GM23248 (cell line): Measurements from ENCODE around the gene FHOD3. TPM values are rescaled to one million over a fixed set of nuclear protein-coding genes. Genes with fewer than 3 reads are reported as not detected.
A peak's percentile ranks its signal among the peaks of the same experiment; 100 is the strongest.

Experiments used
- DNase-seq: peaks from one replicate; pipeline ENCODE4 v3.0.0-alpha.2; 2015
- H2AFZ ChIP-seq: fragments of 200-600 bp; sonication (generic); 2 replicates; pipeline ENCODE4 v1.6.1; 2016; ENCODE audit warnings: antibody characterized with exemption
- H3F3A ChIP-seq: fragments of 200-600 bp; sonication (generic); 2 replicates; pipeline ENCODE4 v1.6.1; 2016; ENCODE audit warnings: mild to moderate bottlenecking, antibody characterized with exemption, mixed run types; ENCODE audit not compliant: insufficient read depth
- H3K27ac ChIP-seq: fragments of 200-600 bp; sonication (generic); 2 replicates; pipeline ENCODE4 v1.5.1; 2016; ENCODE audit warnings: mild to moderate bottlenecking
- H3K27me3 ChIP-seq: fragments of 200-600 bp; sonication (generic); replicated peaks from 2 replicates; pipeline ENCODE4 v1.6.1; 2016; ENCODE audit warnings: mild to moderate bottlenecking; ENCODE audit not compliant: insufficient read depth
- H3K36me3 ChIP-seq: fragments of 200-600 bp; sonication (generic); 2 replicates; pipeline ENCODE4 v1.6.1; 2016; ENCODE audit warnings: low read depth, mild to moderate bottlenecking
- H3K4me1 ChIP-seq: fragments of 200-600 bp; sonication (generic); 2 replicates; pipeline ENCODE4 v1.6.1; 2016; ENCODE audit warnings: mild to moderate bottlenecking; ENCODE audit not compliant: insufficient read depth
- H3K4me2 ChIP-seq: fragments of 200-600 bp; sonication (generic); one replicate; pipeline ENCODE4 v1.6.1; 2016; ENCODE audit warnings: mild to moderate bottlenecking; ENCODE audit not compliant: unreplicated experiment
- H3K4me3 ChIP-seq: fragments of 200-600 bp; sonication (generic); 2 replicates; pipeline ENCODE4 v1.5.1; 2016; ENCODE audit warnings: mild to moderate bottlenecking
- H3K79me2 ChIP-seq: fragments of 200-600 bp; sonication (generic); 2 replicates; pipeline ENCODE4 v1.6.1; 2016; ENCODE audit warnings: mild to moderate bottlenecking; ENCODE audit not compliant: insufficient read depth
- H3K9ac ChIP-seq: fragments of 200-600 bp; sonication (generic); 2 replicates; pipeline ENCODE4 v1.6.1; 2016; ENCODE audit warnings: mild to moderate bottlenecking
- H3K9me2 ChIP-seq: fragments of 200-600 bp; sonication (generic); 2 replicates; pipeline ENCODE4 v1.6.1; 2016; ENCODE audit warnings: mixed run types, mild to moderate bottlenecking, moderate library complexity; ENCODE audit not compliant: insufficient read depth
- H3K9me3 ChIP-seq: fragments of 200-600 bp; sonication (generic); one replicate; pipeline ENCODE4 v1.6.1; 2017; ENCODE audit warnings: low read depth
- H4K20me1 ChIP-seq: fragments of 200-600 bp; sonication (generic); 2 replicates; pipeline ENCODE4 v1.6.0; 2016; ENCODE audit not compliant: insufficient read depth
- EZH2 ChIP-seq: fragments of 200-600 bp; sonication (generic); IDR thresholded peaks from 2 replicates; pipeline ENCODE4 v1.6.1; 2018; ENCODE audit warnings: antibody characterized with exemption, mild to moderate bottlenecking; ENCODE audit not compliant: insufficient read depth, poor library complexity, severe bottlenecking
- EZH2phosphoT487 ChIP-seq: fragments of 200-600 bp; sonication (generic); IDR thresholded peaks from 2 replicates; pipeline ENCODE4 v1.6.1; 2018; ENCODE audit warnings: antibody characterized with exemption, moderate library complexity, mild to moderate bottlenecking, low read depth; ENCODE audit not compliant: insufficient read depth
- WGBS, 2 experiments: methylation state at CpG; one replicate each; pipeline ENCODE4 v1.1.6; 2015 to 2017; ENCODE audit warnings: low lambda C conversion rate in 2 of 2, low coverage in 1 of 2; ENCODE audit errors: missing lambda C conversion rate in 2 of 2; 5-methylcytosine and 5-hydroxymethylcytosine counted together
- in situ Hi-C: fragments of 300-500 bp; cut with MboI; formaldehyde crosslinking; loops from 2 replicates; pipeline ENCODE4 v1.15.0; 2020
- polyA plus RNA-seq: library from polyadenylated mRNA; unstranded; fragments of >200 nt; fragmentation: Nextera tagmentation; extraction: Ambion mirVana; gene quantifications from 2 replicates; pipeline ENCODE4 v1.2.1, GENCODE V29; 2016
- total RNA-seq: library from RNA; depleted of rRNA; stranded (reverse); fragments of >200 nt; shearing (Covaris generic); gene quantifications from 2 replicates; pipeline ENCODE4 v1.2.3, GENCODE V29; 2014

The FHOD3 gene
- total and polyA plus RNA-seq, 2 experiments from 2014 or later, result 1.6 to 10.1 TPM

GRCh38 chr18:36505665-36506064 lies 208.2 kb downstream of the FHOD3 start:
- DNase-seq, result no peak
- H3K36me3 ChIP-seq, result no peaks in the 10 kb centered on the region
- 93 to 96% methylated on average over 1 of the region's 1 CpG for WGBS, 2 experiments
- H3K4me3 ChIP-seq, result no peak overlapping the region
- H3K9me3 ChIP-seq, result no peaks in the 10 kb centered on the region
- H3K4me1 ChIP-seq, result no peaks in the 10 kb centered on the region
- H2AFZ ChIP-seq, result no peak overlapping the region
- H3K9ac ChIP-seq, result no peak overlapping the region
- TF ChIP-seq EZH2phosphoT487 (no peak), EZH2 (no peak)
- H3K79me2 ChIP-seq, result no peaks in the 10 kb centered on the region
- H3K27ac ChIP-seq, result no peak overlapping the region
- H4K20me1 ChIP-seq, result no peaks in the 10 kb centered on the region
- no peaks in the 10 kb centered on the region for H3K9me2 ChIP-seq
- no peaks in the 10 kb centered on the region for H3F3A ChIP-seq
- no peaks in the 10 kb centered on the region for H3K27me3 ChIP-seq
- no peak overlapping the region for H3K4me2 ChIP-seq
- in situ Hi-C loops, result no loop called here

GRCh38 chr18:36509646-36510197 lies 212.2 kb downstream of the FHOD3 start:
- Histone ChIP-seq H3K9me2 (no peaks in the 10 kb centered on the region), H2AFZ (no peak overlapping the region), H3K36me3 (no peaks in the 10 kb centered on the region), H3K9me3 (no peaks in the 10 kb centered on the region), H3K79me2 (no peaks in the 10 kb centered on the region), H3K4me1 (peaks cover 8% of the 10 kb centered on the region; the same call in 1 of the 2 replicates), H3K9ac (no peak overlapping the region), H4K20me1 (no peaks in the 10 kb centered on the region), H3F3A (no peaks in the 10 kb centered on the region), H3K27me3 (no peaks in the 10 kb centered on the region), H3K4me3 (no peak overlapping the region), H3K4me2 (no peak overlapping the region), H3K27ac (no peak overlapping the region)
- in situ Hi-C loops, result no loop called here
- 92% methylated on average over 9 of the region's 9 CpGs for WGBS, 2 experiments
- no peak for TF ChIP-seq EZH2phosphoT487
- no peak for TF ChIP-seq EZH2
- DNase-seq, result no peak

- H3K9ac ChIP-seq, result no peak overlapping the region
- WGBS, 2 experiments, result 75 to 79% methylated on average over 5 of the region's 5 CpGs
- H3K27me3 ChIP-seq, result no peaks in the 10 kb centered on the region
- H2AFZ ChIP-seq, result no peak overlapping the region
- peaks cover 8% of the 10 kb centered on the region; the same call in 1 of the 2 replicates for H3K4me1 ChIP-seq
- H3K27ac ChIP-seq, result no peak overlapping the region
- H3K9me2 ChIP-seq, result no peaks in the 10 kb centered on the region
- no peaks in the 10 kb centered on the region for H3F3A ChIP-seq
- no peak overlapping the region for H3K4me3 ChIP-seq
- no peaks in the 10 kb centered on the region for H3K79me2 ChIP-seq
- H3K9me3 ChIP-seq, result no peaks in the 10 kb centered on the region
- no peaks in the 10 kb centered on the region for H3K36me3 ChIP-seq
- no peak for TF ChIP-seq EZH2
- TF ChIP-seq EZH2phosphoT487, result no peak
- in situ Hi-C loops, result no loop called here
- no peaks in the 10 kb centered on the region for H4K20me1 ChIP-seq
- DNase-seq, result peak; percentile 29
- H3K4me2 ChIP-seq, result no peak overlapping the region
Measured at GRCh38 chr18:36511791-36512352, 214.4 kb downstream of the FHOD3 start.

GRCh38 chr18:36513556-36513955 lies 216.0 kb downstream of the FHOD3 start:
- in situ Hi-C loops, result no loop called here
- no peak for DNase-seq
- Histone ChIP-seq H3F3A (no peaks in the 10 kb centered on the region), H3K9ac (no peak overlapping the region), H3K9me3 (no peaks in the 10 kb centered on the region), H3K36me3 (no peaks in the 10 kb centered on the region), H3K27ac (no peak overlapping the region), H3K4me1 (peaks cover 8% of the 10 kb centered on the region; the same call in 1 of the 2 replicates), H2AFZ (no peak overlapping the region), H3K4me3 (no peak overlapping the region), H3K4me2 (no peak overlapping the region), H3K27me3 (no peaks in the 10 kb centered on the region), H3K79me2 (no peaks in the 10 kb centered on the region), H3K9me2 (no peaks in the 10 kb centered on the region), H4K20me1 (no peaks in the 10 kb centered on the region)
- TF ChIP-seq EZH2 (no peak), EZH2phosphoT487 (no peak)
- 60 to 63% methylated on average over 5 of the region's 5 CpGs for WGBS, 2 experiments
